Muscle layer of duodenum (tissue), 2 donors: Measurements from ENCODE around the gene HORMAD1.
A peak's percentile ranks its signal among the peaks of the same experiment; 100 is the strongest.
"Not testable (repeated sequence)": the region's sequence is repeated elsewhere in the genome, so short reads cannot be mapped to it uniquely, and the experiment has no call there.

Experiments
- H3K27ac ChIP-seq: one replicate; pipeline ENCODE4 v1.7.0; 2013; ENCODE audit warnings: mild to moderate bottlenecking, low read length
- H3K27me3 ChIP-seq: one replicate; pipeline ENCODE4 v1.7.0; 2013; ENCODE audit warnings: low read depth, mild to moderate bottlenecking, control low read depth, low read length
- H3K36me3 ChIP-seq, 2 donors: one replicate each; pipeline ENCODE4 v1.7.0; 2013; ENCODE audit warnings: low read length in 2 of 2, control low read depth in 1 of 2, mild to moderate bottlenecking in 1 of 2; ENCODE audit not compliant: insufficient read depth in 2 of 2, control insufficient read depth in 1 of 2
- H3K4me1 ChIP-seq, 2 donors: one replicate each; pipeline ENCODE4 v1.7.0; 2013; ENCODE audit warnings: low read length in 2 of 2, mild to moderate bottlenecking in 2 of 2, control low read depth in 1 of 2, moderate library complexity in 1 of 2; ENCODE audit not compliant: insufficient read depth in 2 of 2, control insufficient read depth in 1 of 2
- H3K4me3 ChIP-seq, 2 donors: one replicate each; pipeline ENCODE4 v1.7.0; 2013; ENCODE audit warnings: low read length in 2 of 2, low read depth in 1 of 2, mild to moderate bottlenecking in 1 of 2
- H3K9me3 ChIP-seq, 2 donors: one replicate each; pipeline ENCODE4 v1.7.0; 2013; ENCODE audit warnings: low read length in 2 of 2, control low read depth in 1 of 2, mild to moderate bottlenecking in 1 of 2; ENCODE audit not compliant: control insufficient read depth in 1 of 2
- donor health status: healthy.

HORMAD1 gene

GRCh38 chr1:150662811-150663210 is 57.9 kb downstream of the HORMAD1 start:
- H3K27ac ChIP-seq: no peak overlapping the region
- H3K9me3 ChIP-seq: no peaks in the 10 kb centered on the region
- no peaks in the 10 kb centered on the region for H3K4me1 ChIP-seq
- no peak overlapping the region for H3K4me3 ChIP-seq
- peaks cover 15 to 24% of the 10 kb centered on the region in 2 donors for H3K36me3 ChIP-seq
- H3K27me3 ChIP-seq: no peaks in the 10 kb centered on the region

DNA sequence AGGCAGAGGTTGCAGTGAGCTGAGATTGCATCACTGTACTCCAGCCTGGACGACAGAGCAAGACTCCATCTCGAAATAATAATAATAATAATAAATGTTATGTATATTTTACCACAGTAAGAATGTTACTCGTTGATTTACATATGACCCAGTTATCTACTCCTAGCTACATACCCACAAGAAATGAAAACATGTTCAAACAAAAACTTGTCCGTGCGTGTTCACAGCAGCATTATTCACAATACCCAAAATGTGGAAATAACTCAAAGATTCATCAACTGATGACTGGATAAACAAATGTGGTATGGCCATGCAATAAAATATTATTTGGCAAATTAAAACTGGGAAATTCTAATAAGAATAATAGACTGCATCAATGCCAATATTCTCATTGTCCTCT is 59.5 kb downstream of the HORMAD1 start:
- H3K4me1 ChIP-seq: no peaks in the 10 kb centered on the region
- no peak overlapping the region for H3K4me3 ChIP-seq
- peaks cover 15 to 20% of the 10 kb centered on the region in 2 donors for H3K36me3 ChIP-seq
- no peaks in the 10 kb centered on the region for H3K9me3 ChIP-seq
- H3K27me3 ChIP-seq: no peaks in the 10 kb centered on the region
- H3K27ac ChIP-seq: no peak overlapping the region

DNA sequence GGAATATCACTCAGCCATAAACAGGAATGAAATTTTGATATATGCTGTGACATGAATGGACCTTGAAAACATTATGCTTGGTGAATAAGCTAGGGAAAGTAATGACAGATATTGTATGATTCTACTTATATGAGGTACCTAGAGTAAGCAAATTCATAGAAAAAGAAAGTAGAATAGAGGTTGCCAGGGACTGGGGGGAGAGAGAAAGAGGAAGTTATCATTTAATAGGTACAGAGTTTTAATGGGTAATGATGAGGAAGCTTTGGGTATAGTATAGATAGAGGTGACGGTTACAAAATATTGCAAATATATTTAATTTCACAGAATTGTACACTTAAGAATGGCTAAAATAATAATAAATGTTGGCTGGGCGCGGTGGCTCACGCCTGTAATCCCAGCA is 60.1 kb downstream of the HORMAD1 start:
- Histone ChIP-seq H3K4me1 (no peaks in the 10 kb centered on the region), H3K36me3 (peaks cover 15 to 20% of the 10 kb centered on the region in 2 donors), H3K9me3 (no peaks in the 10 kb centered on the region), H3K27me3 (no peaks in the 10 kb centered on the region), H3K27ac (no peak overlapping the region), H3K4me3 (no peak overlapping the region)

GRCh38 chr1:150657064-150657463 is 63.6 kb downstream of the HORMAD1 start:
- not testable (repeated sequence) for H3K4me3 ChIP-seq, H3K4me1 ChIP-seq, H3K27ac ChIP-seq, H3K9me3 ChIP-seq, H3K27me3 ChIP-seq
- peaks cover 14 to 15% of the 10 kb centered on the region in 2 donors for H3K36me3 ChIP-seq

- H3K4me1 ChIP-seq, H3K27me3 ChIP-seq, H3K9me3 ChIP-seq, H3K27ac ChIP-seq, H3K4me3 ChIP-seq, H3K36me3 ChIP-seq: not testable (repeated sequence)
These were observed 66.1 kb downstream of the HORMAD1 start for GRCh38 chr1:150654635-150655034.

DNA sequence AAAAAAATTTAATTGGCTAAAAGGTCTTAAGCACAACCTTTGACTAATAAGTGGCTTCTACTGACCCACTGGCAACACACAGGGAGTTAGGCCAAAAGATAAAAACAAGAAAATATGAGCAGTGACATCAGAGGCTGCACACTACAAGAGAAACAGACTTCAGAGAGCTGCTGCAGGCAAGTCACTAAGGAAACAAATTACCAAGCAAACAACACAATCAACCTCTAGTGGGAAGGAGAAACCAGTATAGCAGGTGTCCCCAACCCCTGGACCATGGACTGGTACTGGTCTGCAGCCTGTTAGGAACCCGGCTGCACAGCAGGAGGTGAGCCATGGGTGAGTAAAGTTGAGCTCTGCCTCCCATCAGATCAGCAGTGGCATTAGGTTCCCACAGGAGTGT is 70.5 kb downstream of the HORMAD1 start:
- H3K27ac ChIP-seq: peak overlapping the region; percentile 23
- H3K4me1 ChIP-seq: no peaks in the 10 kb centered on the region
- peaks cover 22 to 37% of the 10 kb centered on the region in 2 donors for H3K36me3 ChIP-seq

GRCh38 chr1:150649441-150650075 is 71.1 kb downstream of the HORMAD1 start:
- H3K27me3 ChIP-seq: no peaks in the 10 kb centered on the region
- no peaks in the 10 kb centered on the region for H3K9me3 ChIP-seq
- peak overlapping the region; percentile 8 for H3K27ac ChIP-seq
- no peak overlapping the region for H3K4me3 ChIP-seq
- peaks cover 22 to 37% of the 10 kb centered on the region in 2 donors for H3K36me3 ChIP-seq
- H3K4me1 ChIP-seq: no peaks in the 10 kb centered on the region

More for the DNA sequence above, 70.5 kb downstream of the HORMAD1 start:
- H3K9me3 ChIP-seq: no peaks in the 10 kb centered on the region
- no peaks in the 10 kb centered on the region for H3K27me3 ChIP-seq
- no peak overlapping the region for H3K4me3 ChIP-seq
